H1 (cell line): ENCODE data around the gene MAN1A2. TPM values are rescaled to one million over a fixed set of nuclear protein-coding genes. Genes with fewer than 3 reads are reported as not detected.

Experiments used
- CTCF ChIA-PET: fragments of 300-600 bp; sonication (Branson Sonifier 250); formaldehyde crosslinking; loops from one replicate; lab custom pipeline; 2021; ENCODE audit not compliant: partially characterized antibody; lab: Charles Lee
- POLR2A ChIA-PET: fragments of 300-600 bp; sonication (Branson Sonifier 250); formaldehyde crosslinking; loops from one replicate; lab custom pipeline; 2021; ENCODE audit warnings: inconsistent platforms; ENCODE audit not compliant: partially characterized antibody; lab: Charles Lee
- DNase-seq, 2 experiments: peaks; one replicate each; pipeline versions ENCODE4 v3.0.0 to v3.0.0-alpha.2; 2010 to 2022; ENCODE audit warnings: low spot score in 2 of 2, low read depth in 1 of 2, mixed read lengths in 1 of 2
- FAIRE-seq: peaks from 2 replicates; lab custom pipeline; 2011; peaks lifted over from hg19 to GRCh38; lab: Jason Lieb, UNC
- H2AFZ ChIP-seq: 2 replicates; pipeline ENCODE4 v1.8.1; 2012; ENCODE audit warnings: low read length, inconsistent platforms
- H2AK5ac ChIP-seq: 2 replicates; pipeline ENCODE4 v1.6.1; 2013; ENCODE audit warnings: low read depth, low read length
- H2BK120ac ChIP-seq: replicated peaks from 2 replicates; pipeline ENCODE3; 2013; ENCODE audit warnings: low read depth, low read length, inconsistent platforms
- H2BK12ac ChIP-seq: 2 replicates; pipeline ENCODE4 v1.6.1; 2013; ENCODE audit warnings: low read depth, low read length
- H2BK15ac ChIP-seq: 2 replicates; pipeline ENCODE4 v1.6.1; 2013; ENCODE audit warnings: low read length
- H2BK20ac ChIP-seq: 2 replicates; pipeline ENCODE4 v1.6.1; 2013; ENCODE audit warnings: low read length
- H2BK5ac ChIP-seq: 2 replicates; pipeline ENCODE4 v1.6.1; 2013; ENCODE audit warnings: low read depth, low read length
- H3K14ac ChIP-seq: 2 replicates; pipeline ENCODE4 v1.6.1; 2013; ENCODE audit warnings: inconsistent platforms; ENCODE audit not compliant: insufficient read length
- H3K18ac ChIP-seq: 2 replicates; pipeline ENCODE4 v1.6.1; 2013; ENCODE audit warnings: low read length; ENCODE audit errors: extremely low read depth
- H3K23ac ChIP-seq: 2 replicates; pipeline ENCODE4 v1.6.1; 2013; ENCODE audit warnings: inconsistent platforms; ENCODE audit not compliant: insufficient read length
- H3K23me2 ChIP-seq: 2 replicates; pipeline ENCODE4 v1.6.1; 2013; ENCODE audit warnings: low read depth, low read length
- H3K27ac ChIP-seq: 2 replicates; pipeline ENCODE4 v1.6.1; 2011; ENCODE audit warnings: low read depth, low read length, inconsistent platforms
- H3K27me3 ChIP-seq, 4 experiments: replicated peaks in 1 of 4; 1 replicate in 1 of 4; 2 replicates in 3 of 4; pipeline versions ENCODE4 v1.6.1 to v1.8.1; 2011 to 2013; ENCODE audit warnings: low read length in 3 of 4, mild to moderate bottlenecking in 3 of 4, inconsistent platforms in 2 of 4, mixed read lengths in 2 of 4, moderate library complexity in 1 of 4; ENCODE audit not compliant: control insufficient read depth in 3 of 4, insufficient read depth in 3 of 4; ENCODE audit errors: extremely low read depth in 1 of 4
- H3K36me3 ChIP-seq, 4 experiments: 2 replicates each; pipeline versions ENCODE4 v1.6.1 to v1.8.1; 2011 to 2013; ENCODE audit warnings: mild to moderate bottlenecking in 4 of 4, low read length in 3 of 4, moderate library complexity in 2 of 4, control low read depth in 1 of 4, inconsistent platforms in 1 of 4; ENCODE audit not compliant: insufficient read depth in 4 of 4, control insufficient read depth in 2 of 4
- H3K4ac ChIP-seq: replicated peaks from 2 replicates; pipeline ENCODE3; 2013; ENCODE audit warnings: low read length, low read depth, mixed read lengths, inconsistent platforms; ENCODE audit not compliant: insufficient read length
- H3K4me1 ChIP-seq, 4 experiments: replicated peaks in 1 of 4; 1 replicate in 1 of 4; 2 replicates in 3 of 4; pipeline versions ENCODE4 v1.6.1 to v1.8.1; 2011 to 2013; ENCODE audit warnings: low read length in 3 of 4, inconsistent platforms in 2 of 4, mixed read lengths in 1 of 4; ENCODE audit not compliant: insufficient read depth in 4 of 4, control insufficient read depth in 3 of 4
- H3K4me2 ChIP-seq, 2 experiments: 2 replicates each; pipeline versions ENCODE4 v1.6.1 to v1.8.1; 2011 to 2013; ENCODE audit warnings: low read depth in 2 of 2, low read length in 2 of 2, control low read depth in 1 of 2, inconsistent platforms in 1 of 2, mild to moderate bottlenecking in 1 of 2; ENCODE audit not compliant: insufficient read depth in 1 of 2
- H3K4me3 ChIP-seq, 4 experiments: fragments of 200-600, 300-600 bp in 1 of 4; sonication (generic), shearing (Covaris generic), sonication (Bioruptor Twin) in 1 of 4; 2 replicates each; pipeline versions ENCODE4 v1.5.1 to v1.8.1; 2011 to 2016; ENCODE audit warnings: low read length in 4 of 4, low read depth in 3 of 4, control low read depth in 2 of 4, inconsistent platforms in 2 of 4, mild to moderate bottlenecking in 2 of 4, mixed read lengths in 1 of 4, moderate library complexity in 1 of 4; ENCODE audit not compliant: insufficient read depth in 2 of 4; ENCODE audit errors: extremely low read depth in 1 of 4
- H3K56ac ChIP-seq: replicated peaks from 2 replicates; pipeline ENCODE3; 2013; ENCODE audit warnings: low read depth, mild to moderate bottlenecking, mixed read lengths, low read length, inconsistent platforms; ENCODE audit not compliant: insufficient read length
- H3K79me1 ChIP-seq: 2 replicates; pipeline ENCODE4 v1.6.1; 2013; ENCODE audit warnings: low read depth, low read length, control low read depth
- H3K79me2 ChIP-seq, 2 experiments: 2 replicates each; pipeline versions ENCODE4 v1.6.1 to v1.8.1; 2012 to 2013; ENCODE audit warnings: low read length in 2 of 2, mild to moderate bottlenecking in 2 of 2, inconsistent platforms in 1 of 2; ENCODE audit not compliant: insufficient read depth in 2 of 2, control insufficient read depth in 1 of 2
- H3K9ac ChIP-seq, 4 experiments: replicated peaks in 1 of 4; 1 replicate in 1 of 4; 2 replicates in 3 of 4; pipeline versions ENCODE4 v1.6.1 to v1.8.1; 2011 to 2013; ENCODE audit warnings: low read depth in 3 of 4, low read length in 3 of 4, control low read depth in 2 of 4, mild to moderate bottlenecking in 2 of 4, moderate library complexity in 2 of 4, inconsistent platforms in 1 of 4; ENCODE audit errors: extremely low read depth in 1 of 4
- H3K9me3 ChIP-seq, 2 experiments: 2 replicates each; pipeline versions ENCODE4 v1.6.1 to v1.8.1; 2012 to 2013; ENCODE audit warnings: mild to moderate bottlenecking in 2 of 2, moderate library complexity in 2 of 2, control low read depth in 1 of 2, inconsistent platforms in 1 of 2, low read depth in 1 of 2, low read length in 1 of 2, mixed read lengths in 1 of 2; ENCODE audit not compliant: insufficient read depth in 2 of 2
- H4K20me1 ChIP-seq, 2 experiments: replicated peaks in 1 of 2; 2 replicates each; pipeline versions ENCODE3 to v1.8.1; 2011 to 2013; ENCODE audit warnings: inconsistent platforms in 2 of 2, low read length in 2 of 2, mild to moderate bottlenecking in 1 of 2; ENCODE audit not compliant: insufficient read depth in 2 of 2, control insufficient read depth in 1 of 2
- H4K5ac ChIP-seq: 2 replicates; pipeline ENCODE4 v1.6.1; 2013; ENCODE audit warnings: low read length, low read depth, mixed read lengths, inconsistent platforms; ENCODE audit not compliant: insufficient read length
- H4K8ac ChIP-seq: 2 replicates; pipeline ENCODE4 v1.8.0; 2013; ENCODE audit warnings: mild to moderate bottlenecking, moderate library complexity, low read length, inconsistent platforms; ENCODE audit not compliant: insufficient read depth; ENCODE audit errors: extremely low read depth
- H4K91ac ChIP-seq: replicated peaks from 2 replicates; pipeline ENCODE3; 2013; ENCODE audit warnings: low read length, mixed read lengths, inconsistent platforms; ENCODE audit not compliant: insufficient read length
- BCL11A ChIP-seq, 2 experiments: IDR thresholded peaks; one replicate each; pipeline ENCODE4 v1.6.1; 2011; ENCODE audit warnings: low read depth in 2 of 2, low read length in 2 of 2, mild to moderate bottlenecking in 2 of 2
- CHD1 ChIP-seq: IDR thresholded peaks from 2 replicates; pipeline ENCODE4 v1.6.1; 2012; ENCODE audit warnings: low read depth, low read length, improper control_type of control experiment
- CREB1 ChIP-seq: IDR thresholded peaks from 2 replicates; pipeline ENCODE4 v1.6.1; 2012; ENCODE audit warnings: inconsistent platforms
- CTBP2 ChIP-seq: IDR thresholded peaks from 2 replicates; pipeline ENCODE4 v1.7.0; 2011; ENCODE audit warnings: borderline replicate concordance, mild to moderate bottlenecking, moderate library complexity, mixed read lengths, low read length; ENCODE audit not compliant: insufficient read depth, insufficient read length
- EGR1 ChIP-seq: IDR thresholded peaks from 2 replicates; pipeline ENCODE4 v1.6.1; 2011; ENCODE audit warnings: low read depth, low read length, borderline replicate concordance
- EP300 ChIP-seq, 2 experiments: IDR thresholded peaks; 1 replicate in 1 of 2; 2 replicates in 1 of 2; pipeline ENCODE4 v1.6.1; 2011 to 2012; ENCODE audit warnings: low read depth in 2 of 2, low read length in 2 of 2, mild to moderate bottlenecking in 2 of 2, borderline replicate concordance in 1 of 2, inconsistent platforms in 1 of 2, moderate library complexity in 1 of 2
- GABPA ChIP-seq: IDR thresholded peaks from 2 replicates; pipeline ENCODE4 v1.6.1; 2011; ENCODE audit warnings: mild to moderate bottlenecking, low read length, moderate library complexity, borderline replicate concordance; ENCODE audit not compliant: insufficient read depth
- KDM4A ChIP-seq: IDR thresholded peaks from one replicate; pipeline ENCODE4 v1.7.1; 2012; ENCODE audit warnings: low read depth, mild to moderate bottlenecking, moderate library complexity, low read length, inconsistent platforms; ENCODE audit not compliant: severe bottlenecking
- MAFK ChIP-seq: IDR thresholded peaks from 2 replicates; pipeline ENCODE4 v1.6.1; 2012; ENCODE audit warnings: low read depth, mild to moderate bottlenecking, improper control_type of control experiment, low read length
- MAX ChIP-seq: IDR thresholded peaks from 2 replicates; pipeline ENCODE4 v1.6.1; 2012; ENCODE audit warnings: inconsistent platforms
- NRF1 ChIP-seq: IDR thresholded peaks from 2 replicates; pipeline ENCODE4 v1.6.1; 2011; ENCODE audit warnings: mild to moderate bottlenecking, low read depth, low read length, improper control_type of control experiment
- RNF2 ChIP-seq: fragments of 200-900, 300-1000 bp; sonication (generic); IDR thresholded peaks from 2 replicates; pipeline ENCODE4 v1.7.1; 2016; ENCODE audit warnings: borderline replicate concordance, low read depth, mild to moderate bottlenecking, antibody characterized with exemption, low read length; ENCODE audit not compliant: poor library complexity, severe bottlenecking; ENCODE audit errors: missing control alignments
- SIX5 ChIP-seq: IDR thresholded peaks from 2 replicates; pipeline ENCODE4 v1.6.1; 2011; ENCODE audit warnings: mild to moderate bottlenecking, low read depth, low read length
- SP2 ChIP-seq: IDR thresholded peaks from 2 replicates; pipeline ENCODE4 v1.6.1; 2012; ENCODE audit warnings: mild to moderate bottlenecking, low read length, inconsistent platforms
- SUZ12 ChIP-seq: fragments of 200-600 bp; sonication (generic); IDR thresholded peaks from 2 replicates; pipeline ENCODE4 v1.6.1; 2012; ENCODE audit warnings: mild to moderate bottlenecking, inconsistent platforms, low read length, moderate library complexity, mixed read lengths
- TCF12 ChIP-seq: IDR thresholded peaks from 2 replicates; pipeline ENCODE4 v1.6.1; 2011; ENCODE audit warnings: low read depth, mild to moderate bottlenecking, low read length
- polyA plus RNA-seq, 7 experiments: library from polyadenylated mRNA; depleted of rRNA in 3 of 7; stranded (reverse) in 5 of 7; unstranded in 2 of 7; fragments of >200 nt in 5 of 7; fragments of 200-250 nt in 2 of 7; gene quantifications; 1 replicate in 5 of 7; 2 replicates in 1 of 7; 4 replicates in 1 of 7; pipeline versions ENCODE4 v1.2.1 to v1.2.3, GENCODE V29; 2011 to 2013; ENCODE audit warnings: missing spikeins in 2 of 7, mixed read lengths in 2 of 7
- total RNA-seq: library from RNA; stranded (reverse); fragmentation: NEBNext Ultra II Directional; extraction: Animal tissue kit (Norgen Biotek cat#: 25700); gene quantifications from 2 replicates; pipeline ENCODE4 v1.2.1, GENCODE V29; 2021

MAN1A2 gene
- total and polyA plus RNA-seq, 2 of the 8 experiments (the other 6 are each of a cell fraction or from before 2014, with no cell fraction given), result 5.5 to 18.8 TPM

GRCh38 chr1:117396636-117397035, 29.4 kb downstream of the MAN1A2 start:
- POLR2A ChIA-PET, result no interaction called here
- no peak overlapping the region for H2AK5ac ChIP-seq
- no peak overlapping the region for H2BK20ac ChIP-seq
- peaks cover 3% of the 10 kb centered on the region in 2 experiments; a peak in 2 of 4 replicates for H3K79me2 ChIP-seq
- no peaks in the 10 kb centered on the region for H3K36me3 ChIP-seq
- no peaks in the 10 kb centered on the region for H3K9me3 ChIP-seq
- no peak overlapping the region for H2AFZ ChIP-seq
- no peak for FAIRE-seq
- no peak overlapping the region for H3K27ac ChIP-seq
- H3K9ac ChIP-seq, result no peak overlapping the region
- no peak overlapping the region for H3K23ac ChIP-seq
- no peak overlapping the region for H3K4me3 ChIP-seq
- no peaks in the 10 kb centered on the region for H3K23me2 ChIP-seq
- no peak for DNase-seq
- no peaks in the 10 kb centered on the region; the same call in 1 of the 2 replicates for H3K79me1 ChIP-seq
- no peak overlapping the region for H4K8ac ChIP-seq
- H4K5ac ChIP-seq, result no peak overlapping the region
- H3K4ac ChIP-seq, result no peak overlapping the region
- H3K4me1 ChIP-seq, result peaks cover 0 to 6% (median 0%) of the 10 kb centered on the region in 4 experiments; a peak in 1 of 7 replicates
- H3K4me2 ChIP-seq, result no peak overlapping the region
- no peak overlapping the region for H2BK15ac ChIP-seq
- no peak overlapping the region for H3K18ac ChIP-seq
- H2BK12ac ChIP-seq, result no peak overlapping the region
- H2BK120ac ChIP-seq, result no peak overlapping the region
- H3K27me3 ChIP-seq, result no peaks in the 10 kb centered on the region
- no peak overlapping the region for H2BK5ac ChIP-seq
- H3K56ac ChIP-seq, result no peak overlapping the region
- CTCF ChIA-PET, result no interaction called here
- H4K20me1 ChIP-seq, result no peaks in the 10 kb centered on the region
- H4K91ac ChIP-seq, result no peak overlapping the region
- H3K14ac ChIP-seq, result no peak overlapping the region
- TF ChIP-seq MAX, result no peak
- no peak for TF ChIP-seq SUZ12
- no peak for TF ChIP-seq CTBP2
- TF ChIP-seq GABPA, result no peak
- TF ChIP-seq TCF12, result no peak
- TF ChIP-seq KDM4A, result no peak
- TF ChIP-seq MAFK, result no peak
- TF ChIP-seq BCL11A (IDR thresholded peaks at IDR 0.05; ENCODE audit: low read depth in 2 of 2, low read length in 2 of 2), result no peak
- TF ChIP-seq NRF1, result no peak
- no peak for TF ChIP-seq EGR1
- no peak for TF ChIP-seq RNF2
- TF ChIP-seq CHD1, result no peak
- TF ChIP-seq SIX5, result no peak
- no peak for TF ChIP-seq EP300 (IDR thresholded peaks at IDR 0.05; ENCODE audit: borderline replicate concordance in 1 of 2, low read depth in 2 of 2, low read length in 2 of 2)
- no peak for TF ChIP-seq CREB1
- no peak for TF ChIP-seq SP2
